DND-41 (cell line): ENCODE measurements around the gene MAU2.

Experiments
- CTCF ChIP-seq: IDR thresholded peaks from 2 replicates; pipeline ENCODE4 v1.5.1; 2012; ENCODE audit warnings: borderline replicate concordance, low read length, moderate library complexity, mild to moderate bottlenecking; ENCODE audit not compliant: poor library complexity, severe bottlenecking; ENCODE audit errors: extremely low read depth
- EZH2 ChIP-seq: IDR thresholded peaks from 3 replicates; pipeline ENCODE4 v1.6.1; 2012; ENCODE audit warnings: borderline replicate concordance, low read depth, mild to moderate bottlenecking, moderate library complexity, low read length, inconsistent platforms; ENCODE audit not compliant: severe bottlenecking

- no peak for TF ChIP-seq EZH2
- no peak for TF ChIP-seq CTCF
Measured at GRCh38 chr19:19356901-19357566, 36.4 kb downstream of the MAU2 start.
